ENCODE data around the gene TMEM237. TPM values are rescaled to one million over a fixed set of nuclear protein-coding genes. Genes with fewer than 3 reads are reported as not detected.
A peak's percentile ranks its signal among the peaks of the same experiment; 100 is the strongest.

TMEM237 gene
- total RNA-seq, 1 experiment from 2014 or later = 33.6 TPM

DNA sequence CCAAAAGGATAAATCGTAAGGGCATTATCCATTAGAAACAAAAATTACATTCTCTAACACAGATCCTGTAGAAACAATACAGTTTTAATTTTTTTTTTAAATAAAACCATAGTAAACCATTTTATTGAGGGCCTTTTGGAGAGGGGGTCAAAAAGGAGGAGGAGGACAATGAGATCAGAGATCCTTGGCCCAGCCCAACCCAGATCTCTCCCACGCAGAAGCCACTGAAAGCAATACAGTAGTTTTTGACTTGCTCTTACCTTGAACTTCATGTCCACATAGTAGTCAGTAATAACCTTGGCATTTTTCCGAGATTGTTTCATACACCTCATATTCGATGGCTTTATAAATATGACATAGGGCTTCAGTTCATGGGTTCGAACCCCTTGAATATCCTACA lies 4.1 kb upstream of the TMEM237 start:
- POLR2A ChIA-PET = no interaction called here

DNA sequence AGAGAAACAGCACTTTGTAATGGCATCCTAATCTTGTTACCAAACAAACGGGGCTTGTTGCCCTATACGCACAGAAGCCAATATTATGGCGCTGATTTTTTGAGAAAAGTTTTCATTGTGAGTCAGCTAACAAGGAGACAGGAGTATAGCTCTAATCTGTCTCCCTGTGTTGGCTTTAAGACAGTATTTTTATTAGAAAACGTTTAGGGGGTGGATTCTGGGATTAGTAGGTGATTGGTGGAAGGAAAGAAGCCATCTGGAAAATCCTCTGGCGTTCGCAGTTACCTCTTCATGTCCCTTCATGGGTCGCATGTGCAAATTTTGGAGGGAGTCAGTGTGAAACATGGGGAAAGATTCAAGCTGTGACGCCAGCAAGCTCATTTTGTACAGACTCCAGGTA lies 698 bp upstream of the TMEM237 start:
- no peaks in the 10 kb centered on the region; the same call in 1 of the 2 replicates for H3K27me3 Mint-ChIP-seq (ENCODE audit: low read depth)
- POLR2A ChIA-PET = no interaction called here
- H3K27ac Mint-ChIP-seq = 0 out of 2 replicates have a peak overlapping the region, but pooled peaks have one; percentile 48
- TF ChIP-seq, protein P1, sequence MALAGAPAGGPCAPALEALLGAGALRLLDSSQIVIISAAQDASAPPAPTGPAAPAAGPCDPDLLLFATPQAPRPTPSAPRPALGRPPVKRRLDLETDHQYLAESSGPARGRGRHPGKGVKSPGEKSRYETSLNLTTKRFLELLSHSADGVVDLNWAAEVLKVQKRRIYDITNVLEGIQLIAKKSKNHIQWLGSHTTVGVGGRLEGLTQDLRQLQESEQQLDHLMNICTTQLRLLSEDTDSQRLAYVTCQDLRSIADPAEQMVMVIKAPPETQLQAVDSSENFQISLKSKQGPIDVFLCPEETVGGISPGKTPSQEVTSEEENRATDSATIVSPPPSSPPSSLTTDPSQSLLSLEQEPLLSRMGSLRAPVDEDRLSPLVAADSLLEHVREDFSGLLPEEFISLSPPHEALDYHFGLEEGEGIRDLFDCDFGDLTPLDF (CRISPR knock-in tag; IDR thresholded peaks at IDR 0.05) = no peak
- TF ChIP-seq, protein P2, sequence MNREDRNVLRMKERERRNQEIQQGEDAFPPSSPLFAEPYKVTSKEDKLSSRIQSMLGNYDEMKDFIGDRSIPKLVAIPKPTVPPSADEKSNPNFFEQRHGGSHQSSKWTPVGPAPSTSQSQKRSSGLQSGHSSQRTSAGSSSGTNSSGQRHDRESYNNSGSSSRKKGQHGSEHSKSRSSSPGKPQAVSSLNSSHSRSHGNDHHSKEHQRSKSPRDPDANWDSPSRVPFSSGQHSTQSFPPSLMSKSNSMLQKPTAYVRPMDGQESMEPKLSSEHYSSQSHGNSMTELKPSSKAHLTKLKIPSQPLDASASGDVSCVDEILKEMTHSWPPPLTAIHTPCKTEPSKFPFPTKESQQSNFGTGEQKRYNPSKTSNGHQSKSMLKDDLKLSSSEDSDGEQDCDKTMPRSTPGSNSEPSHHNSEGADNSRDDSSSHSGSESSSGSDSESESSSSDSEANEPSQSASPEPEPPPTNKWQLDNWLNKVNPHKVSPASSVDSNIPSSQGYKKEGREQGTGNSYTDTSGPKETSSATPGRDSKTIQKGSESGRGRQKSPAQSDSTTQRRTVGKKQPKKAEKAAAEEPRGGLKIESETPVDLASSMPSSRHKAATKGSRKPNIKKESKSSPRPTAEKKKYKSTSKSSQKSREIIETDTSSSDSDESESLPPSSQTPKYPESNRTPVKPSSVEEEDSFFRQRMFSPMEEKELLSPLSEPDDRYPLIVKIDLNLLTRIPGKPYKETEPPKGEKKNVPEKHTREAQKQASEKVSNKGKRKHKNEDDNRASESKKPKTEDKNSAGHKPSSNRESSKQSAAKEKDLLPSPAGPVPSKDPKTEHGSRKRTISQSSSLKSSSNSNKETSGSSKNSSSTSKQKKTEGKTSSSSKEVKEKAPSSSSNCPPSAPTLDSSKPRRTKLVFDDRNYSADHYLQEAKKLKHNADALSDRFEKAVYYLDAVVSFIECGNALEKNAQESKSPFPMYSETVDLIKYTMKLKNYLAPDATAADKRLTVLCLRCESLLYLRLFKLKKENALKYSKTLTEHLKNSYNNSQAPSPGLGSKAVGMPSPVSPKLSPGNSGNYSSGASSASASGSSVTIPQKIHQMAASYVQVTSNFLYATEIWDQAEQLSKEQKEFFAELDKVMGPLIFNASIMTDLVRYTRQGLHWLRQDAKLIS (CRISPR knock-in tag; IDR thresholded peaks at IDR 0.05; ENCODE audit: borderline replicate concordance) = no peak
- no peak for TF ChIP-seq CREB1 (CRISPR knock-in tag; IDR thresholded peaks at IDR 0.05)
- TF ChIP-seq, protein P3, sequence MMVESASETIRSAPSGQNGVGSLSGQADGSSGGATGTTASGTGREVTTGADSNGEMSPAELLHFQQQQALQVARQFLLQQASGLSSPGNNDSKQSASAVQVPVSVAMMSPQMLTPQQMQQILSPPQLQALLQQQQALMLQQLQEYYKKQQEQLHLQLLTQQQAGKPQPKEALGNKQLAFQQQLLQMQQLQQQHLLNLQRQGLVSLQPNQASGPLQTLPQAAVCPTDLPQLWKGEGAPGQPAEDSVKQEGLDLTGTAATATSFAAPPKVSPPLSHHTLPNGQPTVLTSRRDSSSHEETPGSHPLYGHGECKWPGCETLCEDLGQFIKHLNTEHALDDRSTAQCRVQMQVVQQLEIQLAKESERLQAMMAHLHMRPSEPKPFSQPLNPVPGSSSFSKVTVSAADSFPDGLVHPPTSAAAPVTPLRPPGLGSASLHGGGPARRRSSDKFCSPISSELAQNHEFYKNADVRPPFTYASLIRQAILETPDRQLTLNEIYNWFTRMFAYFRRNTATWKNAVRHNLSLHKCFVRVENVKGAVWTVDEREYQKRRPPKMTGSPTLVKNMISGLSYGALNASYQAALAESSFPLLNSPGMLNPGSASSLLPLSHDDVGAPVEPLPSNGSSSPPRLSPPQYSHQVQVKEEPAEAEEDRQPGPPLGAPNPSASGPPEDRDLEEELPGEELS (CRISPR knock-in tag; IDR thresholded peaks at IDR 0.05) = no peak
- TF ChIP-seq, protein P4, sequence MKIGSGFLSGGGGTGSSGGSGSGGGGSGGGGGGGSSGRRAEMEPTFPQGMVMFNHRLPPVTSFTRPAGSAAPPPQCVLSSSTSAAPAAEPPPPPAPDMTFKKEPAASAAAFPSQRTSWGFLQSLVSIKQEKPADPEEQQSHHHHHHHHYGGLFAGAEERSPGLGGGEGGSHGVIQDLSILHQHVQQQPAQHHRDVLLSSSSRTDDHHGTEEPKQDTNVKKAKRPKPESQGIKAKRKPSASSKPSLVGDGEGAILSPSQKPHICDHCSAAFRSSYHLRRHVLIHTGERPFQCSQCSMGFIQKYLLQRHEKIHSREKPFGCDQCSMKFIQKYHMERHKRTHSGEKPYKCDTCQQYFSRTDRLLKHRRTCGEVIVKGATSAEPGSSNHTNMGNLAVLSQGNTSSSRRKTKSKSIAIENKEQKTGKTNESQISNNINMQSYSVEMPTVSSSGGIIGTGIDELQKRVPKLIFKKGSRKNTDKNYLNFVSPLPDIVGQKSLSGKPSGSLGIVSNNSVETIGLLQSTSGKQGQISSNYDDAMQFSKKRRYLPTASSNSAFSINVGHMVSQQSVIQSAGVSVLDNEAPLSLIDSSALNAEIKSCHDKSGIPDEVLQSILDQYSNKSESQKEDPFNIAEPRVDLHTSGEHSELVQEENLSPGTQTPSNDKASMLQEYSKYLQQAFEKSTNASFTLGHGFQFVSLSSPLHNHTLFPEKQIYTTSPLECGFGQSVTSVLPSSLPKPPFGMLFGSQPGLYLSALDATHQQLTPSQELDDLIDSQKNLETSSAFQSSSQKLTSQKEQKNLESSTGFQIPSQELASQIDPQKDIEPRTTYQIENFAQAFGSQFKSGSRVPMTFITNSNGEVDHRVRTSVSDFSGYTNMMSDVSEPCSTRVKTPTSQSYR (CRISPR knock-in tag; IDR thresholded peaks at IDR 0.05) = no peak
- no peak for TF ChIP-seq CREM (CRISPR knock-in tag; IDR thresholded peaks at IDR 0.05)
- no peak for TF ChIP-seq ZNF263 (CRISPR knock-in tag; IDR thresholded peaks at IDR 0.05; ENCODE audit: low read depth)
- TF ChIP-seq NFATC4 (CRISPR knock-in tag; IDR thresholded peaks at IDR 0.05) = no peak
- H3K4me3 Mint-ChIP-seq = peak overlapping the region; percentile 94
- no peak for DNase-seq (ENCODE audit: low spot score)
- H3K4me1 Mint-ChIP-seq = peaks cover 12% of the 10 kb centered on the region
- ATAC-seq = no peak
- CTCF ChIA-PET = no interaction called here
- no peaks in the 10 kb centered on the region for H3K9me3 Mint-ChIP-seq
- no peaks in the 10 kb centered on the region; the same call in 1 of the 2 replicates for H3K36me3 Mint-ChIP-seq

More for the DNA sequence above, 4.1 kb upstream of the TMEM237 start:
- Mint-ChIP-seq H3K4me1 (peaks cover 9% of the 10 kb centered on the region), H3K27ac (no peak overlapping the region), H3K4me3 (no peak overlapping the region), H3K36me3 (no peaks in the 10 kb centered on the region), H3K9me3 (no peaks in the 10 kb centered on the region), H3K27me3 (ENCODE audit: low read depth) (no peaks in the 10 kb centered on the region; the same call in 1 of the 2 replicates)
- ATAC-seq = no peak
- no peak for DNase-seq (ENCODE audit: low spot score)
- CTCF ChIA-PET = no interaction called here
- TF ChIP-seq IRF2 (CRISPR knock-in tag; IDR thresholded peaks at IDR 0.05; ENCODE audit: borderline replicate concordance, low read depth) = no peak
- TF ChIP-seq, protein P5, sequence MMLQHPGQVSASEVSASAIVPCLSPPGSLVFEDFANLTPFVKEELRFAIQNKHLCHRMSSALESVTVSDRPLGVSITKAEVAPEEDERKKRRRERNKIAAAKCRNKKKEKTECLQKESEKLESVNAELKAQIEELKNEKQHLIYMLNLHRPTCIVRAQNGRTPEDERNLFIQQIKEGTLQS (CRISPR knock-in tag; conservative IDR thresholded peaks at IDR 0.05) = no peak
- TF ChIP-seq, protein P1 (CRISPR knock-in tag; IDR thresholded peaks at IDR 0.05) = no peak
- no peak for TF ChIP-seq HMGA2 (CRISPR knock-in tag; IDR thresholded peaks at IDR 0.05)
